ENCODE results near the gene ZNF324. TPM values are rescaled to one million over a fixed set of nuclear protein-coding genes. Genes with fewer than 3 reads are reported as not detected.

ZNF324 gene
- total RNA-seq, 3 donors from 2014 or later (not counting 1 experiment from before 2014, with no cell fraction given) = 21.3 to 23.7 (median 23.3) TPM

DNA sequence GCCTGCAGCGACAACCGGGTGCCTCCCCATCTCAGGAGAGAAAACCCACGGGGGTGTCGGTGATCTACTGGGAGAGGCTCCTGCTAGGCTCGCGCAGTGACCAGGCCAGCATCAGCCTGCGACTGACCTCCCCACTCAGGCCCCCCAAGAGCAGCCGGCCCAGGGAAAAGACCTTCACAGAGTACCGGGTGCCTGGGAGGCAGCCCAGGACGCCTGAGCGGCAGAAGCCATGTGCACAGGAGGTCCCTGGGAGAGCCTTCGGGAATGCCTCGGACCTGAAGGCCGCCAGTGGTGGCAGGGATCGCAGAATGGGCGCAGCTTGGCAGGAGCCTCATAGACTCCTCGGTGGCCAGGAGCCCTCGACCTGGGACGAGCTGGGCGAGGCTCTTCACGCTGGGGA lies 11.6 kb upstream of the ZNF324 start:
- Histone ChIP-seq H3K4me1 (ENCODE audit: control insufficient read depth, insufficient read depth, low read length) (peaks cover 15% of the 10 kb centered on the region), H3K27ac (ENCODE audit: low read length) (no peak overlapping the region), H3K9me3 (ENCODE audit: control insufficient read depth, insufficient read depth, low read length) (no peaks in the 10 kb centered on the region), H3K36me3 (ENCODE audit: control insufficient read depth, insufficient read depth, low read length) (peaks cover 2% of the 10 kb centered on the region), H3K27me3 (ENCODE audit: control insufficient read depth, insufficient read depth, low read length) (no peaks in the 10 kb centered on the region), H3K4me3 (ENCODE audit: low read length) (no peak overlapping the region)
- TF ChIP-seq, protein P1, sequence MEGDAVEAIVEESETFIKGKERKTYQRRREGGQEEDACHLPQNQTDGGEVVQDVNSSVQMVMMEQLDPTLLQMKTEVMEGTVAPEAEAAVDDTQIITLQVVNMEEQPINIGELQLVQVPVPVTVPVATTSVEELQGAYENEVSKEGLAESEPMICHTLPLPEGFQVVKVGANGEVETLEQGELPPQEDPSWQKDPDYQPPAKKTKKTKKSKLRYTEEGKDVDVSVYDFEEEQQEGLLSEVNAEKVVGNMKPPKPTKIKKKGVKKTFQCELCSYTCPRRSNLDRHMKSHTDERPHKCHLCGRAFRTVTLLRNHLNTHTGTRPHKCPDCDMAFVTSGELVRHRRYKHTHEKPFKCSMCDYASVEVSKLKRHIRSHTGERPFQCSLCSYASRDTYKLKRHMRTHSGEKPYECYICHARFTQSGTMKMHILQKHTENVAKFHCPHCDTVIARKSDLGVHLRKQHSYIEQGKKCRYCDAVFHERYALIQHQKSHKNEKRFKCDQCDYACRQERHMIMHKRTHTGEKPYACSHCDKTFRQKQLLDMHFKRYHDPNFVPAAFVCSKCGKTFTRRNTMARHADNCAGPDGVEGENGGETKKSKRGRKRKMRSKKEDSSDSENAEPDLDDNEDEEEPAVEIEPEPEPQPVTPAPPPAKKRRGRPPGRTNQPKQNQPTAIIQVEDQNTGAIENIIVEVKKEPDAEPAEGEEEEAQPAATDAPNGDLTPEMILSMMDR (IDR thresholded peaks at IDR 0.05) = no peak
- DNase-seq = no peak
- intact Hi-C loops (cut with micrococcal nuclease) = no loop called here
- Mint-ChIP-seq H3K4me3 (no peak overlapping the region), H3K27me3 (ENCODE audit: low read depth in 2 of 2) (peaks cover 0 to under 1% of the 10 kb centered on the region in 2 donors), H3K27ac (no peak overlapping the region), H3K36me3 (no peaks in the 10 kb centered on the region), H3K9me3 (no peaks in the 10 kb centered on the region), H3K4me1 (peaks cover 19 to 26% of the 10 kb centered on the region in 2 donors)
- ATAC-seq = no peak
- 96% methylated on average over 17 of the region's 21 CpGs for WGBS (ENCODE audit: insufficient coverage)

DNA sequence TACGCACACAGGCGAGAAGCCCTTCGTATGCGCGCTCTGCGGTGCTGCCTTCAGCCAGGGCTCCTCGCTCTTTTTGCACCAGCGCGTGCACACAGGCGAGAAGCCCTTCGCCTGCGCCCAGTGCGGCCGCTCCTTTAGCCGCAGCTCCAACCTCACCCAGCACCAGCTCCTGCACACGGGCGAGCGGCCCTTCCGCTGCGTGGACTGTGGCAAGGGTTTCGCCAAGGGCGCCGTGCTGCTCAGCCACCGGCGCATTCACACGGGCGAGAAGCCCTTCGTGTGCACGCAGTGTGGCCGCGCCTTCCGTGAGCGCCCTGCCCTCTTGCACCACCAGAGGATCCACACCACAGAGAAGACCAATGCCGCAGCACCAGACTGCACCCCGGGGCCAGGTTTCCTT lies 10.8 kb upstream of the ZNF324 start:
- Histone ChIP-seq H3K27me3 (ENCODE audit: control insufficient read depth, insufficient read depth, low read length) (no peaks in the 10 kb centered on the region), H3K27ac (ENCODE audit: low read length) (no peak overlapping the region), H3K4me1 (ENCODE audit: control insufficient read depth, insufficient read depth, low read length) (peaks cover 12% of the 10 kb centered on the region), H3K36me3 (ENCODE audit: control insufficient read depth, insufficient read depth, low read length) (peaks cover 2% of the 10 kb centered on the region), H3K4me3 (ENCODE audit: low read length) (no peak overlapping the region), H3K9me3 (ENCODE audit: control insufficient read depth, insufficient read depth, low read length) (no peaks in the 10 kb centered on the region)
- H3K27ac Mint-ChIP-seq = no peak overlapping the region
- H3K27me3 Mint-ChIP-seq (ENCODE audit: low read depth in 2 of 2) = no peaks in the 10 kb centered on the region
- intact Hi-C loops (cut with micrococcal nuclease) = no loop called here
- H3K4me3 Mint-ChIP-seq = no peak overlapping the region
- DNase-seq (no peak), ATAC-seq (no peak)
- 97% methylated on average over 35 of the region's 35 CpGs for WGBS (ENCODE audit: insufficient coverage)
- H3K4me1 Mint-ChIP-seq = peaks cover 11 to 20% of the 10 kb centered on the region in 2 donors
- no peaks in the 10 kb centered on the region for H3K36me3 Mint-ChIP-seq
- H3K9me3 Mint-ChIP-seq = no peaks in the 10 kb centered on the region
- TF ChIP-seq, protein P1 (IDR thresholded peaks at IDR 0.05) = no peak

DNA sequence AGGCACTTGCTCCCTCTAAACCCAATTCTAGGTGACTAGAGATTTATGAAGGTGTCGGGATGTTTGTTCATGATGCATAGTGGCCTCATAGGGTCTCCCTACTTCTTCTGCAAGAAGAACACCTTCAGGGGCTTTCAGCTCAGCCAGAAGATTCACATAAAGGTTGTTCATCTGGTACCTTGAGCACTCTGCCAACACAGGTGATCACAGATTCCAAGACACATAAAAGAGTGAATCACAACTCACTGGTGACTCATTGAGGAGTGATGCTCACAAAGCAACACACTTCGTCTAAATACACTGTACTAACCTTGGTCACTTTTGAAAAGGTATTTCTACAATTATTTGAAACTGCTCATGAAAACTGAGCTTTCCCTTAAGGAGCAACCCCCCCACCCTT lies 6.8 kb upstream of the ZNF324 start:
- no peaks in the 10 kb centered on the region for H3K4me1 ChIP-seq (ENCODE audit: control insufficient read depth, insufficient read depth, low read length)
- Mint-ChIP-seq H3K36me3 (no peaks in the 10 kb centered on the region), H3K27me3 (ENCODE audit: low read depth in 2 of 2) (no peaks in the 10 kb centered on the region), H3K9me3 (no peaks in the 10 kb centered on the region), H3K27ac (peak overlapping the region in 1 of 2 donors; percentile 13), H3K4me3 (no peak overlapping the region), H3K4me1 (no peaks in the 10 kb centered on the region)
- H3K27me3 ChIP-seq (ENCODE audit: control insufficient read depth, insufficient read depth, low read length) = no peaks in the 10 kb centered on the region
- WGBS (ENCODE audit: insufficient coverage) = 77% methylated on average over 2 of the region's 2 CpGs
- peaks cover 2% of the 10 kb centered on the region for H3K36me3 ChIP-seq (ENCODE audit: control insufficient read depth, insufficient read depth, low read length)
- ATAC-seq (no peak), DNase-seq (no peak)
- H3K9me3 ChIP-seq (ENCODE audit: control insufficient read depth, insufficient read depth, low read length) = no peaks in the 10 kb centered on the region
- H3K27ac ChIP-seq (ENCODE audit: low read length) = no peak overlapping the region
- TF ChIP-seq, protein P1 (IDR thresholded peaks at IDR 0.05) = no peak
- H3K4me3 ChIP-seq (ENCODE audit: low read length) = no peak overlapping the region
- intact Hi-C loops (cut with micrococcal nuclease) = no loop called here
